Measurements from ENCODE around the gene ADCY2. TPM values are rescaled to one million over a fixed set of nuclear protein-coding genes. Genes with fewer than 3 reads are reported as not detected.

The ADCY2 gene
- total RNA-seq, 1 experiment from 2014 or later, result not detected

- no peaks in the 10 kb centered on the region for H3K9me3 ChIP-seq
- no peak overlapping the region for H3K4me3 ChIP-seq (ENCODE audit: low read depth, low read length)
- ChIA-PET CTCF (no interaction called here), POLR2A (no interaction called here)
- H3K4me1 Mint-ChIP-seq (ENCODE audit: low read depth, unreplicated experiment), result no peaks in the 10 kb centered on the region
- no peaks in the 10 kb centered on the region for H3K9me3 Mint-ChIP-seq (ENCODE audit: unreplicated experiment)
- H3K36me3 ChIP-seq (ENCODE audit: control insufficient read depth, insufficient read depth, low read length), result no peaks in the 10 kb centered on the region
- no peaks in the 10 kb centered on the region for H3K4me1 ChIP-seq
- DNase-seq, result no peak
- TF ChIP-seq, protein P1, sequence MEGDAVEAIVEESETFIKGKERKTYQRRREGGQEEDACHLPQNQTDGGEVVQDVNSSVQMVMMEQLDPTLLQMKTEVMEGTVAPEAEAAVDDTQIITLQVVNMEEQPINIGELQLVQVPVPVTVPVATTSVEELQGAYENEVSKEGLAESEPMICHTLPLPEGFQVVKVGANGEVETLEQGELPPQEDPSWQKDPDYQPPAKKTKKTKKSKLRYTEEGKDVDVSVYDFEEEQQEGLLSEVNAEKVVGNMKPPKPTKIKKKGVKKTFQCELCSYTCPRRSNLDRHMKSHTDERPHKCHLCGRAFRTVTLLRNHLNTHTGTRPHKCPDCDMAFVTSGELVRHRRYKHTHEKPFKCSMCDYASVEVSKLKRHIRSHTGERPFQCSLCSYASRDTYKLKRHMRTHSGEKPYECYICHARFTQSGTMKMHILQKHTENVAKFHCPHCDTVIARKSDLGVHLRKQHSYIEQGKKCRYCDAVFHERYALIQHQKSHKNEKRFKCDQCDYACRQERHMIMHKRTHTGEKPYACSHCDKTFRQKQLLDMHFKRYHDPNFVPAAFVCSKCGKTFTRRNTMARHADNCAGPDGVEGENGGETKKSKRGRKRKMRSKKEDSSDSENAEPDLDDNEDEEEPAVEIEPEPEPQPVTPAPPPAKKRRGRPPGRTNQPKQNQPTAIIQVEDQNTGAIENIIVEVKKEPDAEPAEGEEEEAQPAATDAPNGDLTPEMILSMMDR (IDR thresholded peaks at IDR 0.05; ENCODE audit: insufficient read depth in 1 of 2, low read depth in 1 of 2, low read length in 1 of 2, severe bottlenecking in 1 of 2, unreplicated experiment in 1 of 2), result no peak
- H3K27ac Mint-ChIP-seq (ENCODE audit: unreplicated experiment), result no peak overlapping the region
- no peak overlapping the region for H3K4me3 Mint-ChIP-seq (ENCODE audit: unreplicated experiment)
- no TSS peak for BruUV-seq (replicated peaks)
- no peaks in the 10 kb centered on the region for H3K36me3 Mint-ChIP-seq (ENCODE audit: insufficient read depth, unreplicated experiment)
- H3K27me3 ChIP-seq (replicated peaks; ENCODE audit: control insufficient read depth, insufficient read depth, low read length), result no peaks in the 10 kb centered on the region; the same call in 1 of the 2 replicates
- intact Hi-C loops (cut with micrococcal nuclease; ENCODE audit: unreplicated experiment), result no loop called here
- H3K27me3 Mint-ChIP-seq (ENCODE audit: insufficient read depth, unreplicated experiment), result peaks cover 35% of the 10 kb centered on the region
These were observed 426.5 kb downstream of the ADCY2 start for GRCh38 chr5:7822449-7822848.

DNA sequence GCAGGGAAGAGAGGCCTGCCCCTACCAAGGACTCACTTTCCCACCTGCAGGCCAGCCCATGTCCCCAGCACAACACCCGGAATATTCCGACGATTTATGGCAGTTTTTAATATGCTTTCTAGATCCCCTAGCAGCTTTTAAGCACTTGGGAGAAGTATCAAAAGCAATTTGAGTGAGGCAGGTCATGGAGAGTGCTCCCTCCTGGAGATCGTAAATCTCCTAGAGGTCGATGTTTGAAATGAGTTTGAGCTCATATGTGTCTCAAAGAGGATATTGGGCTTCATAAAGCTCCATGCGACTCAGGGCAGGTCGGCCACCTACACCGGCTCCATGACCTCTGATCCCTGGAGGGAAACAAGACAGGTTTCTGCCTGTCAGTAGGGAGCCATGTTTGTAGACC lies 427.7 kb downstream of the ADCY2 start:
- TF ChIP-seq, protein P1 (IDR thresholded peaks at IDR 0.05; ENCODE audit: insufficient read depth in 1 of 2, low read depth in 1 of 2, low read length in 1 of 2, severe bottlenecking in 1 of 2, unreplicated experiment in 1 of 2), result no peak
- Mint-ChIP-seq H3K9me3 (ENCODE audit: unreplicated experiment) (no peaks in the 10 kb centered on the region), H3K27ac (ENCODE audit: unreplicated experiment) (no peak overlapping the region), H3K4me3 (ENCODE audit: unreplicated experiment) (no peak overlapping the region), H3K27me3 (ENCODE audit: insufficient read depth, unreplicated experiment) (peaks cover 38% of the 10 kb centered on the region), H3K36me3 (ENCODE audit: insufficient read depth, unreplicated experiment) (no peaks in the 10 kb centered on the region), H3K4me1 (ENCODE audit: low read depth, unreplicated experiment) (no peaks in the 10 kb centered on the region)
- Histone ChIP-seq H3K36me3 (ENCODE audit: control insufficient read depth, insufficient read depth, low read length) (no peaks in the 10 kb centered on the region), H3K4me3 (ENCODE audit: low read depth, low read length) (no peak overlapping the region), H3K27me3 (replicated peaks; ENCODE audit: control insufficient read depth, insufficient read depth, low read length) (no peaks in the 10 kb centered on the region; the same call in 1 of the 2 replicates), H3K4me1 (no peaks in the 10 kb centered on the region), H3K9me3 (no peaks in the 10 kb centered on the region)
- DNase-seq, result no peak
- ChIA-PET CTCF (no interaction called here), POLR2A (no interaction called here)
- intact Hi-C loops (cut with micrococcal nuclease; ENCODE audit: unreplicated experiment), result no loop called here
- no TSS peak for BruUV-seq (replicated peaks)

GRCh38 chr5:7824995-7825394 lies 429.1 kb downstream of the ADCY2 start:
- Mint-ChIP-seq H3K4me1 (ENCODE audit: low read depth, unreplicated experiment) (no peaks in the 10 kb centered on the region), H3K27ac (ENCODE audit: unreplicated experiment) (no peak overlapping the region), H3K9me3 (ENCODE audit: unreplicated experiment) (no peaks in the 10 kb centered on the region), H3K27me3 (ENCODE audit: insufficient read depth, unreplicated experiment) (peaks cover 30% of the 10 kb centered on the region), H3K36me3 (ENCODE audit: insufficient read depth, unreplicated experiment) (no peaks in the 10 kb centered on the region), H3K4me3 (ENCODE audit: unreplicated experiment) (no peak overlapping the region)
- H3K4me1 ChIP-seq, result no peaks in the 10 kb centered on the region
- intact Hi-C loops (cut with micrococcal nuclease; ENCODE audit: unreplicated experiment), result no loop called here
- no peaks in the 10 kb centered on the region for H3K9me3 ChIP-seq
- TF ChIP-seq, protein P1 (IDR thresholded peaks at IDR 0.05; ENCODE audit: insufficient read depth in 1 of 2, low read depth in 1 of 2, low read length in 1 of 2, severe bottlenecking in 1 of 2, unreplicated experiment in 1 of 2), result no peak
- no peaks in the 10 kb centered on the region for H3K36me3 ChIP-seq (ENCODE audit: control insufficient read depth, insufficient read depth, low read length)
- no peak overlapping the region for H3K4me3 ChIP-seq (ENCODE audit: low read depth, low read length)
- ChIA-PET POLR2A (no interaction called here), CTCF (no interaction called here)
- no TSS peak for BruUV-seq (replicated peaks)
- H3K27me3 ChIP-seq (replicated peaks; ENCODE audit: control insufficient read depth, insufficient read depth, low read length), result no peaks in the 10 kb centered on the region; the same call in 1 of the 2 replicates
- DNase-seq, result no peak

Data from Caco-2 (cell line).